HG03135 (cell line): Measurements from ENCODE around the gene GPR156.
"Not testable (repeated sequence)": the region's sequence is repeated elsewhere in the genome, so short reads cannot be mapped to it uniquely, and the experiment has no call there.

Source experiments
- ATAC-seq: cut with Tn5 transposase; IDR thresholded peaks from one replicate; pipeline ENCODE4 v1.9.1; 2021; ENCODE audit warnings: mild to moderate bottlenecking, moderate library complexity; ENCODE audit not compliant: unreplicated experiment

Gene GPR156

DNA sequence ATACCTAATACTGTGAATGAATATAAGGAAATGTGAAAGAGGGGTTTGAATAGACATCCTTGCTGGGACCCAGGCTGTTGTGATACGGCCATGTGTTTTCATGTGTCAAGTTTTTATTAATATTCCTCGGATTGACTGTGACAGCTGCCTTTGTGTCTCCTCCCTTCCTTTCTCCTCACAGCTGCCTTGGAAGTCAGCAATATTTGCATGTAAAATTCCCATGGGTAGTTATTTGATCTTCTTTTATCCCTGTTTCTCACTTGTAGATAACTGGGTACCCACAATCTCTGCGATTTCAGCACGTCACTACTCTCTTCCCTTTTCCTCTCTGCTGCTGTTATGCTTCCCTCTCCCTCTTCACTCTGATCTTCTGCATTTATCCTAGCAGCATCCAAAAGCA is 9.4 kb downstream of the GPR156 start:
- ATAC-seq: no peak

DNA sequence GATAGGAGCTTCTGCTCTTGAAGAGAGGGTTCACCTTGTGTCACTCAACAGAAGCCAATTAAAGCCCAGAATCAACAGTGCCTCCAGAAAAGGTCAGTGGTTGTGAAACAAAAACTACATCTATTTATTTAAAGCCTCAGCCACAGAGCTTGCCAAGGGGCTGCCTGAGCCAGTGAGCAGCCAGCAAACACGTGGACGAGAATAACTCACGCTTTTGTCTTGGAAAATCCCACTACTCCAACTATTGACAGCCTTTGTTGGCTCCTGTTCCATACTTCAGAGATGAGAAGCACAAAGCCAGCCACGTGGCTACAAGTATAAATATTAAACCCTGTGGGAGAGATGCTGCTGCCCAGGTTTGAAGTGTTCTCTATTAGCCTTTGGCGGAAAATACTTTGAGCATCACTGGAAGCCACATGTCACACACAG is 10.3 kb downstream of the GPR156 start:
- ATAC-seq: no peak

DNA sequence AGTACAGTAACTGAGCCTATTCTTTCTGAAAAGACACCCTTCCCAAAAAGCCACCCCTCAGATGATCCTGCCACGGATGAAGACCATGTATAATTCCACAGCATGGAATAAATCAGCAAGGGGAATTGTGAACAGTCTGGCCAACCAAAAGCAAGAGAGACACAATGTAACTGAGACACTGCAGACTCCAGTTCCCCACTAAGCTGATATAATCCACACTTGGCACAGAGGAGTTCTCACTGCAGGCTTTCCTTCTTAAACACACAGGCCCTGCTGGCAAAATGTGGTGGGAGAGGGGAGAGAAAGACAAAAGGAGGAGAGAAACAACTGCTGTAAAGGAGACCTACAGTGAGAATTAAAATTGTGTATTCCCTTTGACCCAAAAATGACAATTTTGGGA is 12.7 kb downstream of the GPR156 start:
- ATAC-seq: no peak

DNA sequence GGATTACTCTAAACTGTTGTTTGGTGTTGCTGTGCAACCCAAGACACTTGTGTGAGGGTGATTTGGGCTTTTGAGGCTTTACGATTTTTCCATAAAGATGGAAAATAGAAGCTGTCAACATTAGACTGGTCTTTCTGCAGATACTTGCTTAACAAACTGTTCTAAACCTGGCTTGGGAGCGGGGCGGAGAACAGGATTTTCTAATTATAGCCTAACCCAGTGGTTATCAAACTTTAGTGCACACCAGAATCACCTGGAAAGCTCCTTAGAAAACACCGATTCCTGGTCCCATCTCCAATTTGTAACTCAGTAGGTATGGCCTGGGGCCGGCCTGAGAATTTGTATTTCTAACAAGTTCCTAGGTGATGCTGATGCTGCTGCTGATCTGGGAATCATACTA is 19.0 kb downstream of the GPR156 start:
- no peak for ATAC-seq

DNA sequence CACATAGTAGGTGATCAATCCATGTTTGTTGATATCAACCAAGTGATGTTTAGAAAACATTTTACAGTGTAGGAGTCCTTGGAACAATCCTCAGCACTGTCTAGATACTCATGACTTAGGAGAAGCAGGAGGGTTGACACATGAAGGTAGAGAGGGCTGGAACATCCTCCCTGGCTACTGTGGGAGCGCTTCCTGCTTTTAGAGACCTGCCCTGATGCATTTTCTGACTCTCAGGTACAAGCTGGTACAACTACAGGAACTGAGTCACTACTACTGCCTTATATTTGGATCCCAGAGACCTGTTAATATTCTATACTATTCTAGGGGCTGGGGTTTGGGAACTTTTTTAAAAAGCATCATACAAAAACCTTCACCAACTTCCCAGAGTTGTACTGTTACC is 20.1 kb downstream of the GPR156 start:
- no peak for ATAC-seq

DNA sequence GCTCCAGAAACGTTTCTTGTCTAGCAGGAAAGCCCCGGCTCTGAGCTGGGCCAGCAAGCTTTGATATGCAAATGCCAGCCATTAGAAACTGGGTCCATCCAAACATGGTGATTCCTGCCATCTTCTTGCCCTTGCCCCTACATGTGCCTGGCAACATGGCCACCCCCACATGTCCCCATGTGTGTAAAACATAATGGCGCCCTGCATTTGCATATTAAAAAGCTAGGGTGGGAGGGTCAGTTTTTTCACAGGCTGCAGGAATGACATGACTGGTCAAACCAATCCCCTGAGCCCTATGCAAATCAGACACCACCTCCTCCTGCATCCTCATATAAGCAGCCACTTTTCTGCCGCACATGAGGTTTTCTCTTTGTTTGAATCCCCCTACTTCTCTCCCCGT is 21.2 kb downstream of the GPR156 start:
- ATAC-seq: no peak

DNA sequence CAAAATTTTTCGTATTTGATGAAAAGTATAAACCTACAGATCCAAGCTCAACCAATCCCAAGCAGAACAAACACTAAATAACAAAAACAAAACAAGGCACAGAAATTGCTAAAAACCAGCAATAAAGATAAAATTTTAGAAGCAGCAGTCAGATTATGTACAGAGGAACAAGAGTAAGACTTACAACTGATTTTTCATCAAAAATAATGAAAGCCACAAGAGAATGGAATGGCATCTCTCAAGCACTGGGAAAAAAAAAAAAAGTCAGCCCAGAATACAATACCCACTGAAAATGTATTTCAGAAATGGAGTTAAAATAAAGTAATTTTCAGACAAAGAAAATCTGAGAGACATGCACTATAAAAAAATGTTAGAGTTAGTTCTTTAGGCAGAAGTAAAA is 27.0 kb downstream of the GPR156 start:
- ATAC-seq: no peak

DNA sequence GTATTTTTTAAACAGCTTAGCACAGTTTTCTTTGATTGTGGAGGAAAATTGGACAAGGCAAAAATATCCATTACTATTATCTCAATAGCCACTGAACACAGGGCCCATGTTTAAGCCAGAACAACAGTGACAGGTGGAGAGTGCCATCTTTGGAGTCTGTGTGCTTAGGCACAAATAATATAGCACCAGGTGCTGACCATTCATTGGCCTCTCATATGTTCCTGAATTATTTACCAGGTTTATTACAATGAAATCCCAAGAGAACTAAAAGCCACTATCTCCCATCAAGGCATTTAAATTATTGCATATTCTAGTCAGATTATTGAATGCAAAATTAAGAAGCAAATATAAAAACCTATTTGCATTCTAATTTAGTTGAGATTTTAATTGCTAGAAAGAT is 39.6 kb downstream of the GPR156 start:
- ATAC-seq: no peak

DNA sequence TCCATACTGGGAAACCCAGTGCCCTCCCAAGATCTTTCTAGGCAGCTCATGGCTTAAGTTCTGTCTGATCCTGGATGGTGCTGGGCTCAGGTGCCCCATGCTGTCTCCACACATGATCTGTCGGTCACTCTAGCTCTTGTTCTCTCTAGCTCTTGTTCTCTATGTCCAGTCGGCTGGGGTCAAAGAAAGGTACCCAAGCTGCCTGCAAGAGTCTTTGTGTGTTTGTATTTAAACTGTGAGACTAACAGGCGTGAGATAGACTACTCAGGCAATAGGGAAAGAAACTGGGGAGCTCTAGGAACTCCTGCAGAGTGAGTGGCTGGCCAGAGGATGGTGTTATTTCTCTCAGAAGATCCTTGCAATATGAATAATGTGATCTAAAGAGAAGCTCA is 40.2 kb downstream of the GPR156 start:
- no peak for ATAC-seq

DNA sequence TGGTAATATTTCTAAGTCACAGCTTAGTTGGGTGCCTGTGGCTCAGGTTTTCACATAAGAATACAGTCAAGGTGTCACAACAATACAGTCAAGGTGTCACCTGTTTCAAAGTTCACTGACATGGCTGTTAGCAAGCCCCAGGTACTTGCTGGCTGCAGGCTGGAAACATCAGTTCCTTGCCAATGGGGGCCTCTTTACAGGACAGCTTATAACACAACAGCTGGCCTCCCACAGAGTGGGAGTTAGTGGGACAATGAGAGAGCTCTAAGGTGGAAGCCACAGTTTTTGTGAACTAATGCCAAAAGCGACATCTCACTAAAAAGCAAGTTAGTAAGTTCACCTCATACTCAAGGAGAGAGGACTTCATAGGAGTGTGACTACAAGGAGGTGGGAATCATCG is 45.4 kb downstream of the GPR156 start:
- no peak for ATAC-seq

DNA sequence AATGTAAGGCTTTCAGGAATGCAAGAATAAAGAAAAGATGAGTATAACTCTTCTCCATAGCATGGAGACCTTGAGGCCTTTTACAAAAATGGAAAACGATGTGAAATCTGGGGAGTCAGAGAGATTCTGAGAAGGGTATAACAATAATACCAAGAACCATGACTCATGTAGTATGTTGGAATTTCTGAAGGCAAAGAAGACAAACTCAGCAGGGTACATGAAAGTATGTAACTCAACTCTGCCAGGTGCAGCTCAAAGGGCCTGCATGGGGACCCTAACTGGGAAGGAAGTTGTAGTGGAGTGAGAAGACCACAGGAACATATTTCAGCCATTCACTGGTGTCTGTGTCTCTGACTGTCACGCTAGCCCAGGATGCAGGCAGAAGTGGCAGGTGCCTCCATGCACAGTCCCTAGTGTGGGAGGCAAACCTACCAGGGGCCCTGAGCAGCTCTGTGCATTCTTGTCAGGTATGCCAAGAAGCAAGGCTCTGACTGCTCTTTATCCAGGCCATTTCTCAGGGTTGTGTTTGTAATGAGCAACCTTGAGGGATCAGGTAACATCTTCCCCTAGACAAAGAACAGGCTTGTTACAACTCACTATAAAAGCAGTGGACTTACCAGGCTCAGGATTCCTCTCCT is 57.2 kb downstream of the GPR156 start:
- ATAC-seq: no peak

DNA sequence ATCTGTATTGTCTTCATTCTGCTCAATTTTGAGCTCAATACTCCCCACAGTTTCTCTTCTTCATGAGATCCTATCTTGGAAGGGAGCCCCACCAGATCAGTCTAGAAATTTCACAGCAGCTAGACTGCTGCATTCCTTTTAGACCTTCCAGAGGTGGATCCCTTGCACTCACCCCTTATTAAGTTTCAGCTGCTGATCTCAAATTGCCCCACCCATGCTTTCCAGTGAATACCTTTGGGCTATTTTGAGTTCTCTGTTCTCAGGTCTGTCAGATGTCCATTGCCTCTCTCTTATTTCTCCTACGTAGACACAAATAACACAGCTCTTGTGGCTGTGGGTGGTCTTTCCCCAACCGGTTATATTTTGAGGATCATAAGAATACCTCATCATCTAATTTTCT is 60.8 kb downstream of the GPR156 start:
- no peak for ATAC-seq

DNA sequence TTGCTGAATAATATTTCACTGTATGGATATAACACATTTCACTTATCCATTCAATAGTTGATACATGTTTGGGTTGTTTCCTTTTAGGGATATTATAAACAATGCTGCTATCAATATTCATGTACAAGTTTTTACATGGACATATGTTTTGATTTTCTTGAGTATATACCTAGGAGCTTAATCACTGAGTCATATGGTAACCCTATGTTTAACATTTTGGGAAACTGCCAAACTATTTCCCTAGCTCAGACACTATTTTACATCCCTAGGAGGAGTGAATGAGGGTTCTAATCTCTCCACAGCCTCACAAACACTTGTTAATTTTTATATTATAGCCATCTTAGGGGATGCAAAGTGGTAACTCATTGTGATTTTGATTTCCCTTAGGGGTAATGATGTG is 66.0 kb downstream of the GPR156 start:
- ATAC-seq: no peak

DNA sequence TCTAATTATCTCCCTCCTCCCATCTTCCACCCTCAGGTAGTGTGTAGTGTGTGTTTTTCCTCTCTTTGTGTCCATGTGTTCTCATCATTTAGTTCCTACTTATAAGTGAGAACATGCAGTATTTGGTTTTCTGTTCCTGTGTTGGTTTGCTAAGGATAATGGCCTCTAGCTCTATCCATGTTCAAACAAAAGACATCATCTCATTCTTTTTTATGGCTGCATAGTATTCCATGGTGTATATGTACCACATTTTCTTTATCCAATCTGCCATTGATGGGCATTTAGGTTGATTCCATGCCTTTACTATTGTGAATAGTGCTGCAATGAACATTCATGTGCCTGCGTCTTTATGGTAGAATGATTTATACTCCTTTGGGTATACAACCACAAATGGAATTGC is 68.4 kb downstream of the GPR156 start:
- ATAC-seq: not testable (repeated sequence)

DNA sequence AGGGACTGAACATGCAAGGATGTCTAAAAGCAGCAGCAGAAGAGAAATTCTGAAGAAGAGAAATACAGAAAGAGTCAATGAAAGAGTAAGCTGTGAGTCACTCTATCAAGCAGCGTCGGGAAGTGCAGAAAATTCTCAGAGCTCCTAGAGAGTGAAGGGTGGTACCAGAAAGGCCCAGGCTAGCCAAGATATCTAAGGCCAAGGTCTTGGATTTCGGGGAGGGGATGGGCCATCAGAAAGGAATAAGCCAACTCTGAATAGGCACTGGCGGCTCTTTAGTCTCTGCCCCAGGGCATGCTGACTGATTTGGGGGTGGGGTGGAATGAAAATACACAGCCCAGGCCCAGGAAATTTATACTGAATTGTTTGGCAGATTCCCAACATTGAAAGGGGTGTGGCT is 70.8 kb downstream of the GPR156 start:
- ATAC-seq: no peak

DNA sequence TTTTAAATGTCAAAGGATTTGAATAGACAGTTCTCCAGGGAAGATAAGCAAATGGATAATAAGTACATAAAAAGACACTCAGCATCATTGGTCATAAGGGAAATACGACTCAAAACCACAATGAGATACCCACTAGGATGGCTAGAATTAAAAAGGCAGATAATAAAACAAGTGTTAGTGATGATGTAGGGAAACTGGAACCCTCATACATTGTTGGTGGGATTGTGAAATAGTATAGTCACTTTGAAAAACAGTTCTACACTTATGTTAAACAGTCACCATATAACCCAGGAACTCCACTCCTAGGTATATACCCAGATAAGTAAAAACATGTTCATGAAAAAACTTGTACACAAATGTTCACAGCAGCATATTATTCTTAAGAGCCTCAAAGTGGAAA is 72.5 kb downstream of the GPR156 start:
- ATAC-seq: no peak

DNA sequence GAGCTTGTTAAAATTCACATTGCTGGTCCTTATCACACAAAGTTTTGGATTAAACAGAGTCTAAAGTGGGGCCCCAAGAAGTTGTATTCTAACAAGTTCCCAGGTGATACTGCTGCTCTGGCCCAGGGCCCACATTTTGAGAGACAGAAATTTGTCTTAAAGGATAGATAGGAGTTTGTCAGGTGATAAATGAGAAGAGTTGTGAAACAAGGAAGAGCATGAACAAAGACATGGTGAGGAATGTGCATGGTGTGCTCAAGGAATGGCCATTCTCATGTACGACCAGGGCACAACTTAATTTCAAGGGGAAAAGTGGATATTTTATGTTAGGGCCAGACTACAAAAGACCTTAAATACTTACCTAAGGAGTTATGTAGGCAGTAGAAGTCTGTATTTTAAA is 75.6 kb downstream of the GPR156 start:
- ATAC-seq: no peak

DNA sequence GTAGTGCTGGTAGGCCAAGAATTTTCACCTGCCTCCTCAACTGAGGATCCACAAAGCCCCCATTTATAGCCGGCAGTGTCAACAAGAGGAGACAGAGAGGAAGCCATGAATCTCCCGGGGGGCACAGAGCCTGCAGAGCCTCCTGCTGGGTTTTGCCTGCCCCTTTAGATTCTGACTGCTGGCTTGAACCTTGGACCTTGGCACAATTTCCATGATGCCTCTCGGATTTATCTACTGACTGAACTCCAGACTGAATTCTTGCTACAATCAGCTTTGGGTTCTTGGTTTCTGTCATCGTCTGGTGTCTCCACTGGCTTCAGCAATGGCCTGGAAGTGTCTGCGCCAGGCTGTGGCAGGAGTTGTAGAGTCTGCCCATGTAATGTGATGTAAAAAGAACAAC is 80.7 kb downstream of the GPR156 start:
- no peak for ATAC-seq

DNA sequence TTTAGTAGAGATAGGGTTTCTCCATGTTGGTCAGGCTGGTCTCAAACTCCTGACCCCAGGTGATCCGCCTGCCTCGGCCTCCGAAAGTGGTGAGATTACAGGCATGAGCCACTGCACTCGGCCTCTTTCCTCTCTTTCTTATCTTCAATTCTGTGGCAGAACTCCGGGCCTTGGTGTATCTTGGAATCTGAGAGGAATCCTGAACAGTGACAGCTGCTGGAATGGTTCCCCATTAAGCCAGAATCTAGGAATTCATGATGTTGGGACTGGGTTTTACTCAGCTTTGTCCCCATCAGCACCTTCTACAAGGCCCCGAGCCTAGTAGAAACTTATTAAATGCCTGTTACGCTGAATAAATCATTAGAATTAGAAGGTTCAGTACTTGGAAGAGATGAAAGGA is 81.4 kb downstream of the GPR156 start:
- ATAC-seq: no peak

DNA sequence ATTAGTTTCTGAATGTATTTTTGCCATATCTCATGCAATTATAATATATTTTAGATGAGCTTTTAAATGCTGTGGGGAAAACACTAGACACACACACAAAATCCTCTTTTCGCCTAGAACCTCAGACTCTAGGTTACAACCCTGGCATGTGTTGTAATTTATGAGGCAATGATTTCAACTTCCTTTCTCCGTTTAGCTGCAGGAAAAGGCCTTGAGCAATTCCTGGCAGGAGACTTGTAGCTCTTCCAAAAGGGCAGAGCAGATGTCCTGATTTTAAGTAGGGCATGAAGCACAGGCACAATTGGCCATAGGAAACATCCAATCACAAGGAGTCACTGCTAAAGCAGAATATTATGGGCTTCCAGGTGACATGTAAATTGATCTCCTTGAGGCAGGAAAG is 82.0 kb downstream of the GPR156 start:
- ATAC-seq: no peak

DNA sequence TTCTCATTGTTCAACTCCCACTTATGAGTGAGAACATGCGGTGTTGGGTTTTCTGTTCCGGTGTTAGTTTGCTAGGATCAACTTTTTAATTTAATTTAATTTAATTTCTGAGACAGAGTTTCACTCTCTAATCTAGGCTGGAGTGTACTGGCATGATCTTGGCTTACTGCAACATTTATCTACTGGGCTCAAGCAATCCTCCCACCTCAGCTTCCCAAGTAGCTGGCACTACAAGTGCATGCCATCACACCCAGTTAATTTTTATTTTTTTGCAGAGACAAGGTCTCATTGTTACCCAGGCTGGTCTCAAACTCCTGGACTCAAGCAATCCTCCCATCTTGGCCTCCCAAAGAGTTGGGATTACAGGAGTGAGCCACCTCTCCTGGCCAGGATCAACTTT is 82.7 kb downstream of the GPR156 start:
- no peak for ATAC-seq

DNA sequence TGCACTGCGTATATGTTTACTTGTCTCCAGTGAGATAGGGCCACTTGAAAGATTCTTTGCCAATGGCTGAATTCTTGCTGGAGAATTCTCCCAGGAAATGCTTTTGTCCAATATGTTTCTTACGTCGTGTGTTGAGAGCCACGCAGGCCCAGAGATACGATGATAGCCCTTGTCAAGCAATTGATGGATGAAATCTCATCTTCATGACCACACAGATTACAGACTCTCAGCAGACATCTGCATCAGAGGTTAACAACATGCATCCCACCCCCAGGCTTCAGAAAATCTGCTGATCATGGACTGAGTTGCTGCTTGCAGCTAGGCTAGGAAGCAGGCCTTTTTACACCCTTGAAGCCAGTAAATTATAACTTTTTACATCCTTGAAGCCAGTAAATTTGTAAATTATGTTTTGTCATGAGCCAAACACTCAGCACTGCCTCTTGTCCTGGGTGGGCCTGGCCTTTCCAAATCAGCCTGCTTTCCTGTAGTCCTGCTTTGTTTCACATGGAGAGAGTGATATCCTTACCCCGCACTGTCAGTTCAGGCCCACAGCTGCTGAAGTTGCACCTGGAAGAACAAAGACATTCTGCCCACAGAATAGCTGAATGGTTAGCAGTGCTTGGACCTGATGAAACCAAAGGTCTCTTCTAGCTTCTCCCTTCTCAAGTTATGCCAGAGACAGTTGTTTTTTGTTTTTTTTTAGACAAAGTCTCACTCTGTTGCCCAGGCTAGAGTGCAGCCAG is 84.4 kb downstream of the GPR156 start:
- ATAC-seq: no peak

DNA sequence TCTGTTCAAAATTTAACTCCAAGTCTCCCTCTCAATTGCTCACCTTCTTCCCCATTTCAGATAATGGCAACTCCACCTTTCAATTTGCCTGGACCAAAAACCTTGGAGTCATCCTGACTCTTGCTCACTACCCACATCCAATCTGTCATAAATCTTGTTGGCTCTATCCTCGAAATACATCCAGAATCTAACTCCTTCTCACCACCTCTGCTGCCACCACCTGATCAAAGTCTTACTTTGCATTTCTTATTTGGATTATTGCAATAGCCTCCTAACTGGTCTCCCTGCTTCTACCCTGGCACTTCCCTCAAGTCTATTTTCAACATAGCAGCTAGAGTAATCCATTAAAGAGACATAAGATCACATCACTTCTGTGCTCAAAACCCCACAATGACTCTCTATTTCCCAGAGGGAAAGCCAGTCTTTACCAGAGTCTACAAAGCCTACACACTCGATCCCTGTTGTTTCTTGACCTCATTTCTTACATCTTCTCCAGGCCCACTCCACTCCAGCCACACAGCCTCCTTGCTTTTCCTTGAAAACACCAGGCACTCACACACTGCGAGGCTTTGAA is 86.6 kb downstream of the GPR156 start:
- ATAC-seq: no peak
